Fibroblast of lung (primary cell): ENCODE measurements around the gene MAL.

Source experiments
- CTCF ChIP-seq, 2 donors: IDR thresholded peaks in 1 of 2; conservative IDR thresholded peaks in 1 of 2; 1 replicate in 1 of 2; 2 replicates in 1 of 2; pipeline ENCODE4 v1.5.1; 2011 to 2012; ENCODE audit warnings: low read length in 2 of 2, control low read depth in 1 of 2, inconsistent platforms in 1 of 2, low read depth in 1 of 2, mild to moderate bottlenecking in 1 of 2
- EZH2 ChIP-seq: IDR thresholded peaks from 2 replicates; pipeline ENCODE4 v1.5.1; 2012; ENCODE audit warnings: low read length, control low read depth, mild to moderate bottlenecking; ENCODE audit errors: missing control alignments

GRCh38 chr2:95049961-95050360 is 24.5 kb downstream of the MAL start:
- TF ChIP-seq EZH2 (no peak), CTCF (conservative IDR thresholded peaks at IDR 0.05 in 1 of 2, IDR thresholded peaks at IDR 0.05 in 1 of 2; ENCODE audit: low read depth in 1 of 2, low read length in 2 of 2) (no peak)
